A673 (cell line): ENCODE measurements around the gene VWF. TPM values are rescaled to one million over a fixed set of nuclear protein-coding genes. Genes with fewer than 3 reads are reported as not detected.
"Not testable (repeated sequence)": the region's sequence is repeated elsewhere in the genome, so short reads cannot be mapped to it uniquely, and the experiment has no call there.

ENCODE experiments used
- BruUV-seq: library from RNA; stranded (reverse); fragments of 400-500 nt; replicated peaks from 2 replicates; lab custom pipeline; 2021; lab: Mats Ljungman, UMichigan
- CTCF ChIA-PET: fragments of 300-600 bp; sonication (Branson Sonifier 250); formaldehyde crosslinking; loops from one replicate; lab custom pipeline; 2022; ENCODE audit warnings: antibody characterized with exemption; lab: Charles Lee
- POLR2A ChIA-PET: fragments of 300-600 bp; sonication (Branson Sonifier 250); formaldehyde crosslinking; loops from one replicate; lab custom pipeline; 2022; ENCODE audit warnings: antibody characterized with exemption; ENCODE audit not compliant: low non-redundant PET; lab: Charles Lee
- DNase-seq: peaks from one replicate; pipeline ENCODE4 v3.0.0-alpha.2; 2015; ENCODE audit warnings: low spot score
- H3K27ac ChIP-seq: fragments of 200-600 bp; sonication (generic); 2 replicates; pipeline ENCODE4 v1.5.1; 2016; ENCODE audit warnings: mixed run types, low read depth, mild to moderate bottlenecking, mixed read lengths, antibody characterized with exemption, low read length; ENCODE audit not compliant: poor library complexity, severe bottlenecking
- H3K27me3 ChIP-seq: fragments of 200-600 bp; sonication (generic); replicated peaks from 2 replicates; pipeline ENCODE4 v1.6.1; 2017; ENCODE audit warnings: mixed run types, low read depth, mild to moderate bottlenecking, mixed read lengths, antibody characterized with exemption, low read length; ENCODE audit not compliant: insufficient read depth, poor library complexity
- H3K36me3 ChIP-seq: fragments of 200-600 bp; sonication (generic); 2 replicates; pipeline ENCODE4 v1.6.1; 2016; ENCODE audit warnings: mixed run types, mild to moderate bottlenecking, mixed read lengths, antibody characterized with exemption, low read length; ENCODE audit not compliant: insufficient read depth, poor library complexity, severe bottlenecking
- H3K4me1 ChIP-seq: fragments of 200-600 bp; sonication (generic); 2 replicates; pipeline ENCODE4 v1.6.1; 2017; ENCODE audit warnings: mixed run types, mild to moderate bottlenecking, mixed read lengths, antibody characterized with exemption, low read length; ENCODE audit not compliant: insufficient read depth, poor library complexity, severe bottlenecking
- H3K4me3 ChIP-seq: fragments of 200-600 bp; sonication (generic); 2 replicates; pipeline ENCODE4 v1.5.1; 2016; ENCODE audit warnings: low read depth, mixed run types, mild to moderate bottlenecking, mixed read lengths, low read length; ENCODE audit not compliant: poor library complexity, severe bottlenecking
- H3K9me3 ChIP-seq: fragments of 200-600 bp; sonication (generic); 2 replicates; pipeline ENCODE4 v1.6.1; 2016; ENCODE audit warnings: mixed run types, low read depth, mild to moderate bottlenecking, mixed read lengths, antibody characterized with exemption, low read length; ENCODE audit not compliant: poor library complexity, severe bottlenecking
- CTCF ChIP-seq: fragments of 300-800, 200-600 bp; sonication (generic); conservative IDR thresholded peaks from 2 replicates; pipeline ENCODE4 v1.5.1; 2017; ENCODE audit warnings: low read depth, mild to moderate bottlenecking, antibody characterized with exemption, low read length, moderate library complexity, mixed read lengths
- EZH2 ChIP-seq: fragments of 200-600 bp; sonication (generic); IDR thresholded peaks from 2 replicates; pipeline ENCODE4 v1.6.1; 2017; ENCODE audit warnings: borderline replicate concordance, low read depth, mild to moderate bottlenecking, mixed read lengths, antibody characterized with exemption, low read length; ENCODE audit not compliant: poor library complexity, severe bottlenecking
- intact Hi-C: fragments of 100-400 bp; cut with micrococcal nuclease; formaldehyde crosslinking; loops from one replicate; pipeline ENCODE4 v1.10.0; 2022; ENCODE audit not compliant: unreplicated experiment
- total RNA-seq: library from RNA; stranded (reverse); gene quantifications from 2 replicates; pipeline ENCODE4 v1.2.3, GENCODE V29; 2021

The VWF gene
- total RNA-seq, 1 experiment from 2014 or later, result not detected

DNA sequence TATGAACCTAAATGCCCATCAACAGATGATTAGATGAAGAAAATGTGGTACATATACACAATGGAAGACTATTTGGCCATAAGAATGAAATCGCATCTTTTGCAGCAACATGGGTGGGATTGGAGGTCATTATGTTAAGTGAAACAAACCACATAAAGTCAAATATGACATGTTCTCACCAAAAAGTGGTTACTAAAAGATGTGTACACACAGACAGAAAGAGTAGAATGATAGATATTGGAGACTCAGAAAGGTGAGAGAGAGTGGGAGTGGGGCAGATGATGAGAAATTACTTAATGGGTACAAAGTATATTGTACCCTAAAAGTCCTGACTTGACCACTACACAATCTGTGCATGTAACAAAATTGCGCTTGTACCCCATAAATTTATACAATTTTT, 19.6 kb downstream of the VWF start:
- Histone ChIP-seq H3K27me3 (no peaks in the 10 kb centered on the region), H3K36me3 (no peaks in the 10 kb centered on the region), H3K4me3 (no peak overlapping the region), H3K27ac (no peak overlapping the region), H3K4me1 (no peaks in the 10 kb centered on the region), H3K9me3 (no peaks in the 10 kb centered on the region)
- no peak for DNase-seq
- ChIA-PET CTCF (no interaction called here), POLR2A (no interaction called here)
- no TSS peak for BruUV-seq
- intact Hi-C loops, result no loop called here
- no peak for TF ChIP-seq EZH2
- TF ChIP-seq CTCF, result no peak

- no peak overlapping the region for H3K27ac ChIP-seq
- BruUV-seq, result no TSS peak
- H3K36me3 ChIP-seq, result no peaks in the 10 kb centered on the region
- CTCF ChIA-PET, result no interaction called here
- H3K4me3 ChIP-seq, result no peak overlapping the region
- TF ChIP-seq CTCF, result no peak
- no peak for TF ChIP-seq EZH2
- no peaks in the 10 kb centered on the region for H3K9me3 ChIP-seq
- H3K4me1 ChIP-seq, result no peaks in the 10 kb centered on the region
- POLR2A ChIA-PET, result no interaction called here
- intact Hi-C loops, result no loop called here
- no peaks in the 10 kb centered on the region for H3K27me3 ChIP-seq
- no peak for DNase-seq
These were observed 20.4 kb downstream of the VWF start for GRCh38 chr12:6104027-6104426.

GRCh38 chr12:6102021-6102420, 22.4 kb downstream of the VWF start:
- H3K4me1 ChIP-seq, BruUV-seq, H3K9me3 ChIP-seq, H3K36me3 ChIP-seq, POLR2A ChIA-PET, DNase-seq, CTCF ChIA-PET, intact Hi-C loops, H3K27ac ChIP-seq, H3K4me3 ChIP-seq, H3K27me3 ChIP-seq: not testable (repeated sequence)

DNA sequence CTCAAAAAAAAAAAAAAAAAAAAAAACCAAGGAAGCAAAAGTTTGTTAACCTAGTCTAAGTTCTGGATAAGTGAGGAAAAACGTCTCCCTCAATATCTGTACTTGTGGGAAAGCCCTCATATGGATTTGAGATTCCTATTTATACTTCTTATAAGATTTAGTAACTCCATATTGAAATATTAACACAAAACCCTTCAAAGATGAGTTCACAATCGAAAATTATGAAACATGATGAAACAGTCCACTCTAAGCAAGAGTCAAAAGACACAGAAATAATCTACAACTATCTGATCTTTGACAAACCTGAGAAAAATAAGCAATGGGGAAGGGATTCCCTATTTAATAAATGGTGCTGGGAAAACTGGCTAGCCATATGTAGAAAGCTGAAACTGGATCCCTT, 25.2 kb downstream of the VWF start:
- no peaks in the 10 kb centered on the region for H3K4me1 ChIP-seq
- H3K27ac ChIP-seq, result no peak overlapping the region
- POLR2A ChIA-PET, result no interaction called here
- H3K27me3 ChIP-seq, result peaks cover 3% of the 10 kb centered on the region
- H3K9me3 ChIP-seq, result no peaks in the 10 kb centered on the region
- CTCF ChIA-PET, result no interaction called here
- no TSS peak for BruUV-seq
- no peak for TF ChIP-seq EZH2
- no peak for TF ChIP-seq CTCF
- no peak overlapping the region for H3K4me3 ChIP-seq
- intact Hi-C loops, result no loop called here
- no peaks in the 10 kb centered on the region for H3K36me3 ChIP-seq
- no peak for DNase-seq
